CD4-positive, alpha-beta T cell treated with Interferon gamma for 1 hour (primary cell): ENCODE data around the gene ZPBP2.

Source experiments
- DNase-seq: peaks from one replicate; pipeline ENCODE4 v3.0.0-alpha.2; 2020

Gene ZPBP2

DNA sequence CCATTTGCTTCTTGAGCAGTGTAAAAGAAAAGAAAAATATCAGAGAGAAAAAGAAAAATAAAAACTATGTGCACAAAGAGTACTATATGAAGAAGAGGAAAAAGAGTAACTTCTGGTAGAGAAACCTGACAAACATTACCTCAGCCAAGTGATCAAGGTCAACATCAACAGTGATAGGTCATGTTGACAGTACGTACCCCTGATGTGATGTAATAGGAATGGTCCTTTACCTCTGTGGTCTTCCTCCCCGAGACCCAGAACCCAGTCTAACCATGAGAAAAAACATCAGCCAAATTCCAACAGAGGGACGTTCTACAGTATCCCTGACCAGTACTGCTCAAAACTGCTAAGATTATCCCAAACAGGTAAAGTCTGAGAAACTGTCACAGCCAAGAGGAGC lies 46.0 kb downstream of the ZPBP2 start:
- no peak for DNase-seq

- no peak for DNase-seq
These were observed 47.6 kb downstream of the ZPBP2 start for GRCh38 chr17:39915559-39915958.

DNA sequence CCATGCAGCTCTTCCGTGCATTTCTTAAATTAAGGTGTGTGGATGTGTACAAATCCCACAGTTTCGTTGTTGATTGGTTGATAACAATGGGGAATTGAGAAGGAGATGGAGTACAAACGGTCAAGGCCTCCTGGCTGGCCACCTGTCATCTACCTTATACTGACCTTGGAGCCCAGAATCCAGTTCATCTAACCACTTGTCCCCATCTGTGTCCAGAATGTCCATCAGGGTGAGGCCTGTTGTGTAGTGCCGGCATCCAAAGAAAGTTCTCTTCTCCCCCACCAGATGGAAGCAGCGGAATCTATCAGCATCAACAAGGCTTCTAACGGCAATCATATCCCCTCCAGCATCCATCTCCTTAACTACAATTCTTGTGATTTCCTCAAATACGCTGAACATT lies 48.9 kb downstream of the ZPBP2 start:
- DNase-seq = no peak

GRCh38 chr17:39919087-39919683 lies 51.2 kb downstream of the ZPBP2 start:
- no peak for DNase-seq

DNA sequence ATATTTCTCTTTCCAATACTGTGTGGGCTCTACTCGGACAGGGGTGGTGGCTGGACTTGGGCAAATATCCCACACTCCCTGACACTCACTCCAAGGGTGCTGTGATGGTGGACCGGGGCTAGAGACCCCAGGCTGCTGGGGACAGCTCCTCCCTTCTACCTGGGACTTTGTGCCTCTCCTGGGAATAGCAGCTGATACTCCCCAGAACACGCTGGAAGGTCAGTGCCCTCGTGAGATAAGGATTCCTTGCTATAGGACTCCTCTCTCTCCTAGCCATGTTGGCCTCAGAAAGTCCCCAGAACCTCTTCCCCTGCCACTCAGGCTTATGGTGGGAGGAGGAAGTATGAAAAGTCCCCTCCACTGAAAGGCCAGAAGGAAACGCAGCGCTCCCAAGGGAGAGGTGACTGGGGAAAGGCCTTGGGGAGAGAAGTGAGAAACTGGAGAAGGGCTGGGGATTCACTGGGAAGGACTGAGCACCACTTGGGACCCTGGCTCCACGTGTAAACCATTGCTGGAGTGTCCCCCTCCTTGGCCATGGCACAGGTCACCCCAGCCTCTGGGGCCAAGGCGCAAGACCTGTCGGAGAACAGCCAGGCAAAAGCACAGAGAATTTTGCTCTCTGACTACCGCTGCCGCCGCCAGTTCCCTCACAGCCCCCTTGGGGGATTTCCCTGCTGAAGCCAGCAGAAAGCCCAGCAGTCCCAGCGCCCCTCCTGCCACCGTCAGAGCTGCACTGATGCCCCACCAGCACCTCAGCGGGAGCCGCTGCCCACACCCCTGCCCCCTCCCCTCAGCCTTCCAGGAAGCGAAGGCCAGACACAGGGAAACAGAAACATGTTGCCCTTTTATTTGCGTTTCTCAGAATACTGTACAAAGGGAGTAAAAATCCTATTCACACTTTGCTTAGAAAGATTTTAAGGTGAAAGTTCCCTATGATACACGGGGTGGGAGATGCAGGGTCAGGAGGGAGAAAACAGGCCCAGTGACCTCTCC lies 52.5 kb downstream of the ZPBP2 start:
- DNase-seq = peak; percentile 49

- DNase-seq = peak; percentile 3
These were observed 53.3 kb downstream of the ZPBP2 start for GRCh38 chr17:39921323-39921722.

DNA sequence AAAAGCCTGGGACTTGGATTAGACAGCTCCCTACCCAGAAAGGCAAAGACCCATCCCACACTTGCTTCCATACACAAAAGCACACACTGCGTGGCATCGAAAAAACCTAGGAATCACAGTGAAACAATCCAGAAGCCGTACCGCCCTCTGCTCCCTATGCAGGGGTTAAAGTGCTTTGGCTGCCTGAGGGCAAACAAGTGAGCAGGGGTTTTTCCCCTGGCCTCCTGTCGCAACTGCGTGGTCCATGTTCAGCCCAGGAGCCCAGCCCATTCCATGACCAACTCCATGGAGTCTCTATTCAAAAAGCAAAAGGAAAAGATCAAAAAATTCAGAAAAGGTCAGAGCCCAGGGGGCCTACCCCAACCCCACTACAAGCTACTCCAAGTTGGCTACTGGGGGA lies 54.0 kb downstream of the ZPBP2 start:
- DNase-seq = no peak

GRCh38 chr17:39923230-39923629 lies 55.2 kb downstream of the ZPBP2 start:
- no peak for DNase-seq

- DNase-seq = no peak
These were observed 56.1 kb downstream of the ZPBP2 start for GRCh38 chr17:39923836-39924690.

- no peak for DNase-seq
These were observed 56.7 kb downstream of the ZPBP2 start for GRCh38 chr17:39924691-39925055.

- no peak for DNase-seq
These were observed 57.5 kb downstream of the ZPBP2 start for GRCh38 chr17:39925282-39926134.

GRCh38 chr17:39926135-39926587 lies 58.2 kb downstream of the ZPBP2 start:
- DNase-seq = no peak

DNA sequence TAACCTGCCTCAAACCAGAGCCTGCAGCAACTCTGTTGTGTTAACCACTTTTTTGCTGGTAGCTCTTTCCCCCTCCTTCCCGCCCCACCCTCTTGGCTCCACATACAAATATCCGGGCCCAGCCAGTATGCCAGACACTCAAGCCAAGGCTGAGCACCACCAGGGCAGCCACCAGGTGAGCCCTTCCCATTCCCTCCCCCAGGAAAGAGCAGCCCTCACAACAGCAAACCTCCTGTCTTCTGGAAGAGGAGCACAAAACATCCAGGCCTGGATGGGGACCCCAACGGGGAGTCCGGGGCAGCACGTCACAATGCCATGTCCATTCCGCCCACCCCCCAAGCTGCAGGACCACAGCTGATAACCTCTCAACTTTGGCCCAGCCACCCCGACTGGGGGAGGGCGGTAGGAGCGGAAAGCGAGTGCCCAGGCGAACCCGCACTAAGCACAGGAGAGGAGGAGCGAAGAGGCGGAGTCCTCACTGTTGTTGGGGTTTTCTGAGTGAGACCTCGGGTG lies 58.6 kb downstream of the ZPBP2 start:
- DNase-seq = peak; percentile 50
